D721Med (cell line): ENCODE results near the gene NCKIPSD.

Source experiments
- DNase-seq: peaks from one replicate; pipeline ENCODE4 v3.0.0; 2011; ENCODE audit warnings: low spot score; ENCODE audit not compliant: insufficient read length
- FAIRE-seq: peaks from 2 replicates; lab custom pipeline; 2011; peaks lifted over from hg19 to GRCh38; lab: Jason Lieb, UNC
- TF ChIP-seq, protein P1 (sequence below): IDR thresholded peaks from 2 replicates; pipeline ENCODE4 v1.5.1; 2012; ENCODE audit warnings: mild to moderate bottlenecking, control low read depth; ENCODE audit not compliant: insufficient read depth; ENCODE audit errors: missing control alignments

NCKIPSD gene

DNA sequence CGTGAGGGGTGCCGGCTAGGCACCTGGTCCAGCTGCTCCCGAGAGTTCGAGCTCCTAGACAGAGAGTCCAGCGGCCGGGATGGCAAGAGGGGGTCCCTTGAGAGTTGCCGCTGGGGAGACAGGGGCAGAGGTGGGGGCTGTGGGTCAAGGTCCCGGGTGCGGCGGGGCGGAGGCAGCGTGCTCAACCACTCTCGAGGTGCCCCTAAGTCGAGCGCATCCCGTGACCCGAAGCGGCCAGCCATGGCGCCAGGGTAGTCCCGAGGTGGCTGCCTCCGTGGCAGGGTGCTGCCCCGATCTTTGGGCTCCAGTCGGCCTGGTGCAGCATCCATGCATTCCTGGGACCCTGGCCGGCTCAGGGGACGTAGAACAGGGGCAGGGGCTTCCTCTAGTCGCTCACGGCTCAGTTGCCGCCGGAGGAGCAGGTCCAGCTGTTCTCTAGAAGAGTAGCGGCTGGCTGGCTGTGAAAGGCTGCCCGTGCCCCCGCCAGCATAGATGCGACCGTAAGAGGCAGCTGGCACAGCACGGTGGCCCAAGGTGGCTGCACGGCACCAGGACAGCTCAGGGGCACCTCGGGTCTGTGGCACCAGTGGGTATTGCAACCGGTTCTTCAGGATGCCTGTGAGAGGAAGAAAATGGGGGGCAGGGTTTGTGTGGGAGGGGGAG lies 45.6 kb downstream of the NCKIPSD start:
- FAIRE-seq (no peak), DNase-seq (no peak)
- TF ChIP-seq, protein P1, sequence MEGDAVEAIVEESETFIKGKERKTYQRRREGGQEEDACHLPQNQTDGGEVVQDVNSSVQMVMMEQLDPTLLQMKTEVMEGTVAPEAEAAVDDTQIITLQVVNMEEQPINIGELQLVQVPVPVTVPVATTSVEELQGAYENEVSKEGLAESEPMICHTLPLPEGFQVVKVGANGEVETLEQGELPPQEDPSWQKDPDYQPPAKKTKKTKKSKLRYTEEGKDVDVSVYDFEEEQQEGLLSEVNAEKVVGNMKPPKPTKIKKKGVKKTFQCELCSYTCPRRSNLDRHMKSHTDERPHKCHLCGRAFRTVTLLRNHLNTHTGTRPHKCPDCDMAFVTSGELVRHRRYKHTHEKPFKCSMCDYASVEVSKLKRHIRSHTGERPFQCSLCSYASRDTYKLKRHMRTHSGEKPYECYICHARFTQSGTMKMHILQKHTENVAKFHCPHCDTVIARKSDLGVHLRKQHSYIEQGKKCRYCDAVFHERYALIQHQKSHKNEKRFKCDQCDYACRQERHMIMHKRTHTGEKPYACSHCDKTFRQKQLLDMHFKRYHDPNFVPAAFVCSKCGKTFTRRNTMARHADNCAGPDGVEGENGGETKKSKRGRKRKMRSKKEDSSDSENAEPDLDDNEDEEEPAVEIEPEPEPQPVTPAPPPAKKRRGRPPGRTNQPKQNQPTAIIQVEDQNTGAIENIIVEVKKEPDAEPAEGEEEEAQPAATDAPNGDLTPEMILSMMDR, result no peak

DNA sequence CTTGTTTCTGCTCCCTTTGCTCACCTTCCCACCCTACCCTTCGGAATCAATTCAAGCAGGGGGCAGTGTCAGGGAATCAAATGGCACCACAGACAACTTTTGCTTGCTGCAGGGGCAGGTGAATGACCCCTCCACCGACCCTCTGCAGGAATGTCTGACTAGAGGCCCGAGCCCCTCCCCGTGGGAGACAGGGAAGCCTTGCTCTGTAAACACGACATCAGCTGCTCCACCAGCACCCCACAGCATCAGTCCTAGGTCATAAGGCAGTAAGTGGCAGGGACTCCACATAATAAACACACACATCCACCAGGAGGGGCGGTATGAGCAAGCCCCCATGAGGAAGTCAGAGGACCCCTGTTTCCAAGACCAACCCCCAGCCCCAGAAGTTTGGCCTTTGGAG lies 48.4 kb downstream of the NCKIPSD start:
- DNase-seq, result no peak
- TF ChIP-seq, protein P1, result no peak
- no peak for FAIRE-seq

DNA sequence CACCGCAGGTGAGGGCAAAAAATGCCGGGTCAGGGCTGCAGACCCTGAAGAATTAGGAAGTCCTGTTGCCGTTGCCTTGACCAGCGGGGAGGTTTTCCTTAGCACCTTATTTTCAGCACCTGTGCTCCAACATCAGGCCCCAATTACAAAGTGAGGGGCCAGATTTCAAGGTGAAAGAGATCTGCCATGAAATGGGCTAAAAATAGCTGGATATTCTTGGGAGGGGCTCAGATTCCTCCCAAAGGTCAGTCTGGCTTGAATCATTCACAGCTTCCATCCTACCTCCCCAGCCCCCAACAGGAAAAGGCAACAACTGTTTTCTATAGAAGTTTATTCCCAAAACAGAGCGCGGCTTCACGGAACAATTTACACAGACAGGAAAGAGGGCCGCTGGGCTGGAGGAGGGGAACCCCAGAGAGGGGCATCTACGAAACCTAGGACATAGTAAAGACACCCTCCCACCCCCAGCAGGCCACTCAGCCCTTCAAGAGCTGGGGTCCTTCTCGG lies 49.5 kb downstream of the NCKIPSD start:
- TF ChIP-seq, protein P1, result no peak
- DNase-seq (no peak), FAIRE-seq (no peak)

DNA sequence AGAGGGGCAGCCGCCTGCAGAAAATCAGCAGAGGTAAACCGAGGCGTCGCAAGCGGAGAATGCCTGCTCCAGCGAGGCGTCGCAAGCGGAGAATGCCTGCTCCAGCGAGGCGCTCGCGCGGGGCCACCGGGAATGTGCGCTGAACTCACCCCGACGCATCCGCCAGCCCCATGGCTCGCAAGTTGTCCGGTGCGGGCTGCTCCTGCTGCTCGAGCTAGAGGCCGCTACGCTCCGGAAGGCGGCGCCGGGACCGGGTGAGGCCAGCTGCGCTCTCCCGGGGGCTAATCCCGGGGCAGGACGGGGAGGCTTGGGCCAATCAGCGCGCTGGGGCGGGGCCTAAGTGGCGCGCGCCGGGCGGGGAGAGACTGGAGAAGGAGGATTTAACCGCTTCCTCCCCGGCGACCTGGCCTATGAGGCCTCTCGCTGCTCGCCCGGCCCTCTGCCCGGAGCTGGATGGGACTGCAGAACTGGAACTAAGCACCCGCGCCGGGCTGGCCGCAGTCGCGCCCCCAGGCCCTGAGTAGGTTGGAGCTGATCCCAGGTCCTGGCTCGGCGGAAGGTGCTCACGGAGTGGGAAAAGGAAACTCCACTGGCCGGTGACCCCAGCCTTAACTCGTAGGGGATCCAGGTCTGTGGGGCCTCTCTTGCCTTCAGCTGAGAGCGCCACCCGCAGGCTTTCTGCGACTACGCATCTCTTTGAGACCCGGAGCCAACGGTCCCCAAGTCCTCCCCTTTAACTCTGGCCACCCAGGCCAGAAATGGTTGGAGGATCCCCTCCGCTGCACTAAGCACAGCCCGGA lies 50.3 kb downstream of the NCKIPSD start, which contains the start of gene SLC26A6:
Gene SLC26A6, minus strand, starts transcription at position 240 of the 800 bp plus-strand sequence. Its CDS starts 68 bp downstream, at position 172.
- FAIRE-seq (no peak), DNase-seq (peak; percentile 100)
- TF ChIP-seq, protein P1, result peak; percentile 50

DNA sequence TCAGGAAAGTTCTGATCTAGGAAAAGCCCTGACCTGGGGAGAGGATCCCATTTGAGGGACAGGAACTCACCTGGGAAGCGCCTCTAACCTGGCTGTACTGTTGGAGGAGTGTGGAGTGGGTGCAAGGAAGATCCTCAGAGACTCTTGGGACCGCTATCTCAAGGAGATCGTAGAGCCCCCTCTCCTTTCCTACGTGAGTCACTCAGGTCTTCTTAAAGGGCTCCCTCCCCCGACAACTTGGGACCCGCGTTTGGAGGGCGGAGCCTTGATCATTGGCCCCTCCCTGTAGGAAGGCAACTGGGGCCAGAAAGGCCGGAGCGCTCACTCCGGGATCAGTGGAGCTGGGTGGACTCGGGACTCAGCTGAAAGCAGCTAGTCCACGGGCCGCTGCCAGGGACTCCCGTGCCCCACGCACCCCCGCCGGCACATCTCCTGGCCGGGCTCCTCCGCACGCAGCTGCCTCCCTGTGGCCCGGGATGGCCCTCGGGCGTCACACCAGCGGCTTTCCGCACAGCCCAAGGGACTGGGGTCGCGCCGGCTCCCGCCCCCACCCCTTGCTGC lies 51.0 kb downstream of the NCKIPSD start:
- TF ChIP-seq, protein P1, result no peak
- FAIRE-seq (no peak), DNase-seq (peak; percentile 65)

DNA sequence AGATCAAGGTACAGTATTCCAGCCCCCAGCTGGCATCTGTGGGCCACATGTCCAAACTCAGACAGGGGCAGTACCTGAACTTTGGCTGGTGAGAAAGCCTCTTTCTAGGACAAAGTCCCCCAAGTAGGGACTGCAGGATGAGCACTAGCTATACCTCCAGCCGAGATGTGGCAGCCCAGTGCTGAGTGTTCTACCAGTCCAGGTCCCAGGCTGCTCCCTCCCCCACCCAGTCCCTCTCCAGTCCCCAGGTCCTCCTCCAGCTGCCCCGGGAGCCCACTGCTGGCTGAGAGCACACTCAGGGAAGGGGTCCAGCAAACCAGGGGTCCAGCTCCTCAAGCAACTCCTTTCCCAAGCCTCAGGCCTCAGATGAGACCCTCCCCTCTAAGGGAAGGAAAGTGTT lies 52.0 kb downstream of the NCKIPSD start:
- no peak for FAIRE-seq
- TF ChIP-seq, protein P1, result no peak
- DNase-seq, result no peak
